ENCODE measurements around the gene JUNB. TPM values are rescaled to one million over a fixed set of nuclear protein-coding genes. Genes with fewer than 3 reads are reported as not detected.

JUNB gene
- total RNA-seq, 1 experiment from 2014 or later: 6.6 TPM

- TF ChIP-seq IRF1 (CRISPR knock-in tag; IDR thresholded peaks at IDR 0.05): no peak
Observed at GRCh38 chr19:12757544-12758274, 33.6 kb upstream of the JUNB start (continued).

DNA sequence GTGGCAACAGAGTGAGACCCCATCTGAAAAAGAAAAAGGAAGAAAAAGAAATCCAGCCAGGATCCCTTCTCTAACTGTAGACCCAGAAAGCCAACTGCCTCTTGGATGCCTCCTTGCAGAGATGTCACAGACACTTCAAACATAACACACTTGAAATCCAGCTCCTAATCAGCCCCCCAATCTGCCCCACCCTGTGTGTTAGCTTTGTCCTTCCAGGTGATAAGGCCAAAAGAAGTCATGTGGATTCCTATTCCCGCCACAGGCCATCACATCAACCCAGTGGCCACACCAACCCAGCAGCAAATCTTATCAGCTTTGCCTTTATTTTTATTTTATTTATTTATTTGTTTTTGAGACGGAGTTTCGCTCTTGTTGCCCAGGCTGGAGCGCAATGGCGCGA is 31.6 kb upstream of the JUNB start:
- Mint-ChIP-seq H3K27me3 (ENCODE audit: low read depth) (peaks cover 14% of the 10 kb centered on the region), H3K27ac (no peak overlapping the region), H3K9me3 (no peaks in the 10 kb centered on the region), H3K4me3 (no peak overlapping the region), H3K36me3 (peaks cover 19% of the 10 kb centered on the region), H3K4me1 (peaks cover 2% of the 10 kb centered on the region; the same call in 1 of the 2 replicates)
- ChIA-PET CTCF (interaction anchor here (0.5 to 11.1 kb wide), 20 partner anchors 10 to 1504 kb away, joined by 3 to 341 read pairs (median 8); partner anchors contain the start of genes FBXW9, HOOK2, JUNB and PRDX2), POLR2A (interaction anchor here (1.4 kb wide), 1 partner anchor 37 kb away, joined by 4 read pairs; no protein-coding TSS in a partner anchor)
- DNase-seq (ENCODE audit: low spot score) (no peak), ATAC-seq (no peak)
- TF ChIP-seq ZBTB21 (CRISPR knock-in tag; IDR thresholded peaks at IDR 0.05; ENCODE audit: borderline replicate concordance) (no peak), IRF1 (CRISPR knock-in tag; IDR thresholded peaks at IDR 0.05) (no peak), SMAD3 (CRISPR knock-in tag; IDR thresholded peaks at IDR 0.05; ENCODE audit: borderline replicate concordance) (no peak), OVOL2 (CRISPR knock-in tag; IDR thresholded peaks at IDR 0.05; ENCODE audit: borderline replicate concordance) (no peak), NFE2L1 (CRISPR knock-in tag; IDR thresholded peaks at IDR 0.05) (no peak), NFYB (CRISPR knock-in tag; conservative IDR thresholded peaks at IDR 0.05; ENCODE audit: low read depth) (no peak), TEAD4 (CRISPR knock-in tag; IDR thresholded peaks at IDR 0.05) (no peak), CBFB (CRISPR knock-in tag; IDR thresholded peaks at IDR 0.05; ENCODE audit: low read depth) (no peak), ZNF396 (CRISPR knock-in tag; IDR thresholded peaks at IDR 0.05; ENCODE audit: borderline replicate concordance) (no peak), FOXJ3 (CRISPR knock-in tag; IDR thresholded peaks at IDR 0.05; ENCODE audit: borderline replicate concordance) (no peak), TP53 (CRISPR knock-in tag; IDR thresholded peaks at IDR 0.05) (no peak), CREM (CRISPR knock-in tag; IDR thresholded peaks at IDR 0.05) (no peak), NR2C2 (CRISPR knock-in tag; IDR thresholded peaks at IDR 0.05) (no peak), ATF3 (CRISPR knock-in tag; conservative IDR thresholded peaks at IDR 0.05) (no peak), KAT7 (CRISPR knock-in tag; IDR thresholded peaks at IDR 0.05; ENCODE audit: borderline replicate concordance) (no peak), PRRX2 (CRISPR knock-in tag; IDR thresholded peaks at IDR 0.05) (no peak), MYBL2 (CRISPR knock-in tag; IDR thresholded peaks at IDR 0.05) (no peak), PREB (CRISPR knock-in tag; IDR thresholded peaks at IDR 0.05; ENCODE audit: borderline replicate concordance) (no peak)
- TF ChIP-seq, protein P1, sequence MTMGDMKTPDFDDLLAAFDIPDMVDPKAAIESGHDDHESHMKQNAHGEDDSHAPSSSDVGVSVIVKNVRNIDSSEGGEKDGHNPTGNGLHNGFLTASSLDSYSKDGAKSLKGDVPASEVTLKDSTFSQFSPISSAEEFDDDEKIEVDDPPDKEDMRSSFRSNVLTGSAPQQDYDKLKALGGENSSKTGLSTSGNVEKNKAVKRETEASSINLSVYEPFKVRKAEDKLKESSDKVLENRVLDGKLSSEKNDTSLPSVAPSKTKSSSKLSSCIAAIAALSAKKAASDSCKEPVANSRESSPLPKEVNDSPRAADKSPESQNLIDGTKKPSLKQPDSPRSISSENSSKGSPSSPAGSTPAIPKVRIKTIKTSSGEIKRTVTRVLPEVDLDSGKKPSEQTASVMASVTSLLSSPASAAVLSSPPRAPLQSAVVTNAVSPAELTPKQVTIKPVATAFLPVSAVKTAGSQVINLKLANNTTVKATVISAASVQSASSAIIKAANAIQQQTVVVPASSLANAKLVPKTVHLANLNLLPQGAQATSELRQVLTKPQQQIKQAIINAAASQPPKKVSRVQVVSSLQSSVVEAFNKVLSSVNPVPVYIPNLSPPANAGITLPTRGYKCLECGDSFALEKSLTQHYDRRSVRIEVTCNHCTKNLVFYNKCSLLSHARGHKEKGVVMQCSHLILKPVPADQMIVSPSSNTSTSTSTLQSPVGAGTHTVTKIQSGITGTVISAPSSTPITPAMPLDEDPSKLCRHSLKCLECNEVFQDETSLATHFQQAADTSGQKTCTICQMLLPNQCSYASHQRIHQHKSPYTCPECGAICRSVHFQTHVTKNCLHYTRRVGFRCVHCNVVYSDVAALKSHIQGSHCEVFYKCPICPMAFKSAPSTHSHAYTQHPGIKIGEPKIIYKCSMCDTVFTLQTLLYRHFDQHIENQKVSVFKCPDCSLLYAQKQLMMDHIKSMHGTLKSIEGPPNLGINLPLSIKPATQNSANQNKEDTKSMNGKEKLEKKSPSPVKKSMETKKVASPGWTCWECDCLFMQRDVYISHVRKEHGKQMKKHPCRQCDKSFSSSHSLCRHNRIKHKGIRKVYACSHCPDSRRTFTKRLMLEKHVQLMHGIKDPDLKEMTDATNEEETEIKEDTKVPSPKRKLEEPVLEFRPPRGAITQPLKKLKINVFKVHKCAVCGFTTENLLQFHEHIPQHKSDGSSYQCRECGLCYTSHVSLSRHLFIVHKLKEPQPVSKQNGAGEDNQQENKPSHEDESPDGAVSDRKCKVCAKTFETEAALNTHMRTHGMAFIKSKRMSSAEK (CRISPR knock-in tag; IDR thresholded peaks at IDR 0.05; ENCODE audit: borderline replicate concordance): no peak
- TF ChIP-seq, protein P2, sequence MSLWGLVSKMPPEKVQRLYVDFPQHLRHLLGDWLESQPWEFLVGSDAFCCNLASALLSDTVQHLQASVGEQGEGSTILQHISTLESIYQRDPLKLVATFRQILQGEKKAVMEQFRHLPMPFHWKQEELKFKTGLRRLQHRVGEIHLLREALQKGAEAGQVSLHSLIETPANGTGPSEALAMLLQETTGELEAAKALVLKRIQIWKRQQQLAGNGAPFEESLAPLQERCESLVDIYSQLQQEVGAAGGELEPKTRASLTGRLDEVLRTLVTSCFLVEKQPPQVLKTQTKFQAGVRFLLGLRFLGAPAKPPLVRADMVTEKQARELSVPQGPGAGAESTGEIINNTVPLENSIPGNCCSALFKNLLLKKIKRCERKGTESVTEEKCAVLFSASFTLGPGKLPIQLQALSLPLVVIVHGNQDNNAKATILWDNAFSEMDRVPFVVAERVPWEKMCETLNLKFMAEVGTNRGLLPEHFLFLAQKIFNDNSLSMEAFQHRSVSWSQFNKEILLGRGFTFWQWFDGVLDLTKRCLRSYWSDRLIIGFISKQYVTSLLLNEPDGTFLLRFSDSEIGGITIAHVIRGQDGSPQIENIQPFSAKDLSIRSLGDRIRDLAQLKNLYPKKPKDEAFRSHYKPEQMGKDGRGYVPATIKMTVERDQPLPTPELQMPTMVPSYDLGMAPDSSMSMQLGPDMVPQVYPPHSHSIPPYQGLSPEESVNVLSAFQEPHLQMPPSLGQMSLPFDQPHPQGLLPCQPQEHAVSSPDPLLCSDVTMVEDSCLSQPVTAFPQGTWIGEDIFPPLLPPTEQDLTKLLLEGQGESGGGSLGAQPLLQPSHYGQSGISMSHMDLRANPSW (CRISPR knock-in tag; conservative IDR thresholded peaks at IDR 0.05; ENCODE audit: low read depth): no peak

Measured in WTC11 (cell line).